Measurements from ENCODE around the gene BRD3. TPM values are rescaled to one million over a fixed set of nuclear protein-coding genes. Genes with fewer than 3 reads are reported as not detected.
"Not testable (repeated sequence)": the region's sequence is repeated elsewhere in the genome, so short reads cannot be mapped to it uniquely, and the experiment has no call there.

Gene BRD3
- total RNA-seq, 1 donor, result 6.8 TPM

GRCh38 chr9:134072683-134073082 lies 4.9 kb upstream of the BRD3 start:
- not testable (repeated sequence) for H3K9me3 ChIP-seq (ENCODE audit: low read depth, low read length); H3K4me3 ChIP-seq (ENCODE audit: low read length); H3K27me3 ChIP-seq (ENCODE audit: insufficient read depth, low read length); H3K4me1 ChIP-seq (ENCODE audit: insufficient read depth, low read length)

DNA sequence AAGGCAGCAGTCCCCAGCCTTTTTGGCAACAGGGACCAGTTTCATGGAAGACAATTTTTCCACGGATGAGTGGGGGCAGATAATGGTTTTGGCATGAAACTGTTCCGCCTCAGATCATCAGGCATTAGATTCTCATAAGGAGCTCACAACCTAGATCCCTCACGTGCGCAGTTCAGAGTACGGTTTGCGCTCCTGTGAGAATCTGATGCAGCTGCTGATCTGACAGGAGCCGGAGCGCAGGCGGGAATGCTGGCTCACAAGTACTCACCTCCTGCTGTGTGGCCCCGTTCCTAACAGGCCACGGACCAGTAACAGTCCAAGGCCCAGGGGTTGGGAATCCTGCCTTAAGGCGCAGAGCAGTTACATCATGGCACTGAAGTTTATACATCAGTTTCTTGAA lies 3.3 kb upstream of the BRD3 start:
- no peaks in the 10 kb centered on the region for H3K9me3 ChIP-seq (ENCODE audit: low read depth, low read length)
- no peak overlapping the region for H3K4me3 ChIP-seq (ENCODE audit: low read length)
- peaks cover 4% of the 10 kb centered on the region for H3K27me3 ChIP-seq (ENCODE audit: insufficient read depth, low read length)
- peaks cover 17% of the 10 kb centered on the region for H3K4me1 ChIP-seq (ENCODE audit: insufficient read depth, low read length)

DNA sequence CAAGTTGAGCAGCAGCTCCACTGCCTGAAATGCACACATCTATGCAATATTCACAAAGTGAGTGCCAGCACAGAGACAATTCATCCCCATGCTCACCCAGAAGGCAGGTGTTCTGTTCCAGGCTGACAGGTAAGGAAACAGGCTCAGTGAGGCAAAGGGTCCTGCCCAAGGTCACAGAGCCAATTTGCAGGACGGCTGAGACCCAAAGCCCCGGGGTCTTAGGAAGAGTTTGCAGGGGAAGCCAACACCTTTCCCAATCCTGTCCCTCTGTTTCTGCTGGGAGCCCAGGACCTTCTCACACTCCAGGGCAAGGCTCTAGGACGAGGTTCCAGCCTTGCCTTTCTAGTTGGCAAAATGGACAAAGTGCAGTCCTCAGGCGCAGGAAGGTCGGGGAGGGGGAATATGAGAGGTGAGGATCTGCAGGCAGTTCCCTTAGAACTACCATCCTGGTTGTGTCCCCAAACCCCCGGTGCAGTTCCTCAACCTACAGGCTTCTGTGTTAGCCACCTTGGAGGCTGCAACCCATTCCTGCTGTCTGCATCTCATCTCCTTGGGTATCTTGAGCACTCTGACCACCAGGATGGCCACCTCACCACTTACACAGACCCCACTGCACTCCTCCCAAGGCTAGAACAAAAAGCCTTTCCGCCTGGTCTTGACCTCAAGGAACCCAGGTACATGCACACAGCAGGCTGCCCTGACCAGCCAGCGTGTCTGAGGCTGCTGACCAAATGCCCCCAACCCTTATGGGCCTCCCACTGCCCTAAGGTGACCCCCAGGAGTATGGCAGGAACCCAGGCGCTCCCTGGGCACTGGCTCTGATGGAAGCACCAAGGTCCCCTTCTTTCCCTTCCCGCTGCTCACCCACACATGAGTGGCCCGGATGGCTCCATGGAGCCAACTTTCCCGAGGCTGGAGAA lies 1.9 kb upstream of the BRD3 start:
- no peaks in the 10 kb centered on the region for H3K9me3 ChIP-seq (ENCODE audit: low read depth, low read length)
- peaks cover 30% of the 10 kb centered on the region for H3K4me1 ChIP-seq (ENCODE audit: insufficient read depth, low read length)
- H3K27me3 ChIP-seq (ENCODE audit: insufficient read depth, low read length), result peaks cover 4% of the 10 kb centered on the region
- no peak overlapping the region for H3K4me3 ChIP-seq (ENCODE audit: low read length)

DNA sequence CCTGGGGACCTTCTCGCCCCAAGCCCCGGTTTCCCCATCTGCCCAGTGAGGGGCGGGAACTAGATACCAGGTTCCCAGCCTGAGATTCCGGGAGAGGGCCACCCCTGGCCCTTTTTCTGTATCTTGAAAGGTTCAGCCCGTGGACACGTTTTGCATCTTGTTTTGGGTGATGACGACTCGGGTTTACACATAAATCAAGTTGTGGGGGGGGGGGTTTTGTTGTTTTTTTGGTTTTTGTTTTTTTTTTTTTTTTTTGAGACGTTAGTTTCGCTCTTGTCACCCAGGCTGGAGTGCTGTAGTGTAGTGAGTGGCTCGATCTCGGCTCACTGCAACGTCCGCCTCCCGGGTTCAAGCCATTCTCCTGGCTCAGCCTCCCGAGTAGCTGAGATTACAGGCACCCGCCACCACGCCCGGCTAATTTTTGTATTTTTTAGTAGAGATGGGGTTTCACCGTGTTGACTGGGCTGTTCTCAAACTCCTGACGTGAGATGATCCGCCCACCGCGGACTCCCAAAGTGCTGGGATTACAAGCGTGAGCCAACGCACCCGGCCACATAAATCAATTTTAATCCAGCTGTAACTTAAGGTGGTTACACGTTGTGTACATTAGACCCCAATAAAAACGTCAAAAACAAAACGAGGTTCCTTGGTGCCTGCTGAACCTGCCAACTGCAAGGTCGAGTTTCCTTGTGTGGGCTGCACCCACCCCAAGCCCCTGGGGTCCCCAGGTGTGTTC lies 1.1 kb upstream of the BRD3 start:
- H3K4me3 ChIP-seq (ENCODE audit: low read length), result peak overlapping the region; percentile 72
- no peaks in the 10 kb centered on the region for H3K9me3 ChIP-seq (ENCODE audit: low read depth, low read length)
- peaks cover 36% of the 10 kb centered on the region for H3K4me1 ChIP-seq (ENCODE audit: insufficient read depth, low read length)
- peaks cover 4% of the 10 kb centered on the region for H3K27me3 ChIP-seq (ENCODE audit: insufficient read depth, low read length)

DNA sequence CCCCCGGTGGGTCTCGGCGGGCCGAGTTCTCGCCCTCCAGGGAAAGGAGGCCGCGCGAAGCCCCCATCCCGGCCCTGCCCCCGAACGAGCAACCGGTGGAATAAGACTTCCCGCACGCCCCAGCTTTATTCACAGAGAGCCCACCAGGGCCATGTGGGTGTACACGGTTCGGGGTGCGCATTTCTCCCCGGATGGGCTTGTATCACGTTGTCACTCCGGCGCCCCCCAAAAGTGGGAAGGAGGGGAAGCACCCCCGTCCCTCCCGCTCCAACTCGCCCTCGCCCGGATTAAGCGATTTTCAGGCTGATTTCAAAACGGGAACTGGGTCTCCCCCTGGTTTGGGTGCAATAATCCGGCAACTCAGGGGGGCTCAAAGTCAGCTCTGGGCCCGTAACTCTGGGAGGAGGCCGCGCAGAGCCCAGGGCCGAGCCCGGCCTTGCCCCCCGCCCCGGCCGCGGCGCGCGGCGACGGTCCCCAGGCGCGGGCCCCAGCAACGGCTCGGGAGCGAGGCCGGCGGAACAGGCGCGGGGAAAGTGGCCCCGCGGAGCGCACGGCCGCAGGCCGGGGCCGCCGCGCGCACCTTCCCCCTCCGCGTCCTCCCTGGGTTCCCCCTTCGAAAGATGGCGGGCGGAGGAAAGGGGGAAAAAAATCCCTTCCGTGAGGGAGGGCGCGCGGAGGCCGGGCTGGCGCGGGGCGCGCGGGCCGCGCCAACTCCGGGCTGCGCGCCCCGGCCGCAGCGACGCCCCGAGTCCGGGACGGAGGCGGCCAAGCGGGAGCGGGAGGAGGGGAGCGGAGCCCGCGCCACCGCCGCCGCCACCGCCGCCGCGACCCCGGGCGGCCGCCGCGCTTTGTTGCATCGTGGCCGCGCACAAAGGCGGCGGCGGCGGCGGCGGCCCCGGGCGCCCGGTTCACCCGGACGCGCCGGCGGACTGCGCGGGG lies 644 bp downstream of the BRD3 start:
- peaks cover 50% of the 10 kb centered on the region for H3K4me1 ChIP-seq (ENCODE audit: insufficient read depth, low read length)
- H3K9me3 ChIP-seq (ENCODE audit: low read depth, low read length), result no peaks in the 10 kb centered on the region
- peak overlapping the region; percentile 53 for H3K4me3 ChIP-seq (ENCODE audit: low read length)
- H3K27me3 ChIP-seq (ENCODE audit: insufficient read depth, low read length), result peaks cover 4% of the 10 kb centered on the region

- Histone ChIP-seq H3K4me1 (ENCODE audit: insufficient read depth, low read length) (peaks cover 57% of the 10 kb centered on the region), H3K4me3 (ENCODE audit: low read length) (peak overlapping the region; percentile 53)
Observed at GRCh38 chr9:134066526-134066912, 1.3 kb downstream of the BRD3 start.

DNA sequence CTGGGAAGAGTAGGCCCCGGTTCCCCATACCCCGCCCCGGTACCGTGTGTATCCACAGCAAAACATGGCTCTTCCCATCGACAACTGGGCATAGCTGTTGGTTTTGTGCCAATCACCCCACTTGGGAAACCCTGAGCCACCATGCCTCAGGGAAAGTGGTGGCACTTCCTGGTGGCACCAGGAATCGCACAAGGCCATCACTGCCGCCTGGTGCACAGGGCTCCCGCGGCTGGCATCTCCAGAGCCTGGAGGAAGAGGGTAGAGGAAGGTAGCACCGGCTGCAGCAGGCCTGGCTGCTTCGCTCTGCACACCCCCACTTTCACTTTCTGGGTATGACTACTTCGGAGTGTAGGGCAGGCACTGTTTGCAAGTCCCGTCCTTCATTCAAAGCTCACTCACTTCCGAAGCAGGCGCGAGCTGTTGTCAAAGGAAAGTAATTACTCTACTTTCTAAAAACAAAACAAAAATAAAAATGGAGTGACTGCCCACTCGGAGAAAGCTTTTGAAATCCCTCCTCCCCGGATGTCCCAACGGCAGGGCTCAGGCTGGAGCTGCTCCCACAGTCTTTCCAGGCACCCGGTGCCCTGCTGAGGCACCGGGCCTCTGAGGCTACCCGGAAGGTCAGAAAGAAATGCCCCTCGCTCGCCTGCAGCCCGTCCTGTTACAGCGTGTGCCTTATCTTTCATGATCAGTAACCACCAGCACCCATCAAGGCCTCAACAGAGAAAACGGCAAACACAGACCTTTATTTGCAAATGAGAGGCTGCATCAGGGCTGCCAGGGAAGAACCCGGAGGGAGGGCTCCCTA lies 2.0 kb downstream of the BRD3 start:
- Histone ChIP-seq H3K27me3 (ENCODE audit: insufficient read depth, low read length) (peaks cover 4% of the 10 kb centered on the region), H3K9me3 (ENCODE audit: low read depth, low read length) (no peaks in the 10 kb centered on the region), H3K4me3 (ENCODE audit: low read length) (peak overlapping the region; percentile 53), H3K4me1 (ENCODE audit: insufficient read depth, low read length) (peaks cover 64% of the 10 kb centered on the region)

More at GRCh38 chr9:134066526-134066912, 1.3 kb downstream of the BRD3 start:
- H3K27me3 ChIP-seq (ENCODE audit: insufficient read depth, low read length), result peaks cover 4% of the 10 kb centered on the region
- no peaks in the 10 kb centered on the region for H3K9me3 ChIP-seq (ENCODE audit: low read depth, low read length)

GRCh38 chr9:134064711-134065110 lies 3.1 kb downstream of the BRD3 start:
- no peak overlapping the region for H3K4me3 ChIP-seq (ENCODE audit: low read length)
- no peaks in the 10 kb centered on the region for H3K9me3 ChIP-seq (ENCODE audit: low read depth, low read length)
- peaks cover 75% of the 10 kb centered on the region for H3K4me1 ChIP-seq (ENCODE audit: insufficient read depth, low read length)
- peaks cover 4% of the 10 kb centered on the region for H3K27me3 ChIP-seq (ENCODE audit: insufficient read depth, low read length)

DNA sequence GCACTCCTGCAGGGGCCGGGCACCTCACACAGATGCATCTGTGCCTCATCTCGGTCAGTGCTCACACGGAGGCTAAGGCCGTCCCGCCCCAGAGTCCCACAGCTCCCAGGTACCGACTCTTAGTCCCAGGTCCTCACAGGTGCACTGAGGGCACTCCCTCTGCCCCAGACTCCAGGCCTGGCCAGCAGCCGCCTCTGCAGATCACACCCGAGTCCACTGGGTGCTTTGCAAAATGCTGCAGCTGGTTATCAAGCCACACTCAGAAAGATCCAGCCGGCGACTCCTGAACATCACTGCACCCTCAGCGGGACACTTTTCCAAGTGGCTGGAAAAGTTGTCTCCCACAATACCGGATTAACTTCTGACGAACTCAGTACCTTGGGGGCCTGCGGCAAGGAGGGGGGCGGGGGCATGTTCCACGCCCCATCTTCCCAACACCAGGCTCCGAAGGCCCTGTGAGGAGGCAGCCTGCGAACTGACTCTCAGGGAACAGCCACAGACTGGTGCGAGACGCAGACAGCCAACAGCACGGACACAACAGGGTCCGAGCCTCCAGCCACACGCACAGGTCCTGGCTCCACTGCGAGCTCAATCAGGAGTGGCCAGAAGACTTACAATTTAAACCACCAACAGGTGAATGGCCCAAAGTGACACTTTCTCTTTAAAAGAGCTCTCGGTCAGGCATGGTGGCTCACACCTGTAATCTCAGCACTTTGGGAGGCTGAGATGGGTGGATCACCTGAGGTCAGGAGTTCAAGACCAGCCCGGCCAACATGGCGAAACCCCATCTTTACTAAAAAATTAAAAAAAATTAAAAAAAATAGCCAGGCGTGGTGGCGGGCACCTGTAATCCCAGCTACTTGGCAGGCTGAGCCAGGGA lies 4.0 kb downstream of the BRD3 start:
- peaks cover 77% of the 10 kb centered on the region for H3K4me1 ChIP-seq (ENCODE audit: insufficient read depth, low read length)
- no peaks in the 10 kb centered on the region for H3K27me3 ChIP-seq (ENCODE audit: insufficient read depth, low read length)
- no peak overlapping the region for H3K4me3 ChIP-seq (ENCODE audit: low read length)
- no peaks in the 10 kb centered on the region for H3K9me3 ChIP-seq (ENCODE audit: low read depth, low read length)

GRCh38 chr9:134063088-134063570 lies 4.7 kb downstream of the BRD3 start:
- Histone ChIP-seq H3K9me3 (ENCODE audit: low read depth, low read length) (no peaks in the 10 kb centered on the region), H3K4me1 (ENCODE audit: insufficient read depth, low read length) (peaks cover 79% of the 10 kb centered on the region), H3K4me3 (ENCODE audit: low read length) (no peak overlapping the region), H3K27me3 (ENCODE audit: insufficient read depth, low read length) (no peaks in the 10 kb centered on the region)

- H3K4me3 ChIP-seq (ENCODE audit: low read length), result no peak overlapping the region
- H3K9me3 ChIP-seq (ENCODE audit: low read depth, low read length), result no peaks in the 10 kb centered on the region
- no peaks in the 10 kb centered on the region for H3K27me3 ChIP-seq (ENCODE audit: insufficient read depth, low read length)
- H3K4me1 ChIP-seq (ENCODE audit: insufficient read depth, low read length), result peaks cover 79% of the 10 kb centered on the region
Observed at GRCh38 chr9:134062461-134063087, 5.3 kb downstream of the BRD3 start.

GRCh38 chr9:134061688-134062371 lies 6.0 kb downstream of the BRD3 start:
- peaks cover 78% of the 10 kb centered on the region for H3K4me1 ChIP-seq (ENCODE audit: insufficient read depth, low read length)
- no peak overlapping the region for H3K4me3 ChIP-seq (ENCODE audit: low read length)
- no peaks in the 10 kb centered on the region for H3K9me3 ChIP-seq (ENCODE audit: low read depth, low read length)
- no peaks in the 10 kb centered on the region for H3K27me3 ChIP-seq (ENCODE audit: insufficient read depth, low read length)

Data from mononuclear cell (primary cell).